GM19239 (cell line): ENCODE results near the gene THBS4.
A peak's percentile ranks its signal among the peaks of the same experiment; 100 is the strongest.
"Not testable (repeated sequence)": the region's sequence is repeated elsewhere in the genome, so short reads cannot be mapped to it uniquely, and the experiment has no call there.

Source experiments
- DNase-seq: peaks from one replicate; pipeline ENCODE4 v3.0.0; 2011; ENCODE audit warnings: low spot score; ENCODE audit not compliant: insufficient read length
- FAIRE-seq: peaks from 2 replicates; lab custom pipeline; 2011; peaks lifted over from hg19 to GRCh38; lab: Jason Lieb, UNC

Gene THBS4

GRCh38 chr5:80072103-80073073 is 37.2 kb downstream of the THBS4 start:
- DNase-seq (no peak), FAIRE-seq (no peak)

- no peak for FAIRE-seq
Observed at GRCh38 chr5:80076131-80077050, 41.2 kb downstream of the THBS4 start.

GRCh38 chr5:80077051-80077714 is 42.0 kb downstream of the THBS4 start:
- FAIRE-seq: no peak
- no peak for DNase-seq

More at GRCh38 chr5:80076131-80077050, 41.2 kb downstream of the THBS4 start:
- no peak for DNase-seq

DNA sequence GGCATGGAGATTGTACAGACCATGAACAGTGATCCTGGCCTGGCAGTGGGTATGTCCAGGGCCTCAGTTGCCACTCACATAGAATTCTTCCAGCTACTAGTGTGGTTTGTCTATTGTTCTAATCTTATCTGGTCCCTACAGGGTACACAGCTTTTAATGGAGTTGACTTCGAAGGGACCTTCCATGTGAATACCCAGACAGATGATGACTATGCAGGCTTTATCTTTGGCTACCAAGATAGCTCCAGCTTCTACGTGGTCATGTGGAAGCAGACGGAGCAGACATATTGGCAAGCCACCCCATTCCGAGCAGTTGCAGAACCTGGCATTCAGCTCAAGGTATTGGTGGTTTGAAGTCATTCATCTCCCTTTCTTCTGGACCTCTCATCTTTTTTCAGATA is 43.8 kb downstream of the THBS4 start:
- FAIRE-seq (no peak), DNase-seq (no peak)

- DNase-seq (no peak), FAIRE-seq (no peak)
Observed at GRCh38 chr5:80082281-80082680, 47.1 kb downstream of the THBS4 start.

GRCh38 chr5:80082731-80083100 is 47.6 kb downstream of the THBS4 start:
- DNase-seq: no peak
- no peak for FAIRE-seq

- DNase-seq (peak; percentile 44), FAIRE-seq (peak; percentile 82)
Observed at GRCh38 chr5:80083101-80083890, 48.1 kb downstream of the THBS4 start.

DNA sequence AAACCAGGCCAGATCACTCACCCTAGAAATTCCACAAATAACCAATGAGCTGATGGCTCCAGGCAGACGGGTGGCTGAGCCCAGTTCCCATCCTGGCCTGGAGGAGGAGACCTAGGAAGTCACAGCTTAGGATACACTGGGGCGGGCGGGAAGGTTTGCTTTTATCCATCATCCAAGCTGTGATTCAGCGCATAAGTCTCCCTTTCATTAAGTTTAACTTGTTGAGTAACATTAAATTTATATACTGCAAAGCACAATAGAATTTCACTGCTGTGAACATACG is 55.7 kb downstream of the THBS4 start:
- FAIRE-seq (no peak), DNase-seq (no peak)

GRCh38 chr5:80091792-80092192 is 56.6 kb downstream of the THBS4 start:
- peak; percentile 80 for FAIRE-seq
- DNase-seq: not testable (repeated sequence)

GRCh38 chr5:80092486-80093107 is 57.4 kb downstream of the THBS4 start:
- FAIRE-seq: no peak
- DNase-seq: no peak

GRCh38 chr5:80093796-80094195 is 58.6 kb downstream of the THBS4 start:
- FAIRE-seq: no peak
- DNase-seq: no peak

DNA sequence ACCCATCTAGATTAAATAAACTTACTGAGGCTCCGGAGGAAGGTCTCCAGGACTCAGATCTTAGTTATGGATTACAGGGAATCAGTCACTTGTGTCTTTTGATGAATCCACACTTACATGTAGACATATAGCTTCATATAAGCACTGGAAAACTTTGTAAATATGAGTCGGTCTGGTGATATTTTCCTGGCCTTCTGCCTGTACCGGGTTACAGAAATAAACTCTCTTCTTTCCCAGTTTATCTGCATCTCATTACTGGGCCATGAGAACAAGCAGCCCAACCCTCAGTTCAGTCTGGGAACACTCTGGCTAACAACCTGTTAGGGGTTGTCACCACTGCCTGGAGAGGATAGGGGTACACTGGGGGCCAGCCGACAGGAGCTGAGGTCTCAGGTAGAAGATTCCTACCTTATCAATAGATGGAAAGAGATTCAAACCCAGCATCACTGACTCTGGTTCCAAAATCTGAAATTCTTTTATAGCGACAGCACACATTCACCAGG is 59.1 kb downstream of the THBS4 start:
- DNase-seq (no peak), FAIRE-seq (no peak)

GRCh38 chr5:80097451-80097850 is 62.3 kb downstream of the THBS4 start:
- DNase-seq: no peak
- FAIRE-seq: no peak

DNA sequence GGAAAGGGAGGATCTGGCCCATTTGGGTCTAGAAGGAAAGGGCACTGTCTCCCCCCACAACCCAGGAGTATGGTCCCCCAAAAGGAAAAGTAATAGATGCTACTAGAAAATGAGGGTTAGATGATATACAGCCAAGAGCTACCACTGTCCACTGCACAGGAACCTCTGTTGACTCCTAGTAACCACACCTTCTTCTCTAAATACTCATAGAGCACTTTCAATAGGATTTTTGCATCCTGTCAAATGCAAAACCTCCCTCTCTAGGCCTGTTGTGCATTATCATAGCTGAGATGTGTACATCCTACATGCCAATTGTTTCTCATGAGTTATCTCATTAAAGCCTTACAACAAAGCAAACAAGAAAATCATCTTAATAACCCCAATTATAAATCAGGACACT is 66.8 kb downstream of the THBS4 start:
- FAIRE-seq (no peak), DNase-seq (no peak)

GRCh38 chr5:80103371-80103770 is 68.2 kb downstream of the THBS4 start:
- no peak for DNase-seq
- FAIRE-seq: no peak

GRCh38 chr5:80105698-80106439 is 70.7 kb downstream of the THBS4 start:
- FAIRE-seq (no peak), DNase-seq (no peak)

- FAIRE-seq (no peak), DNase-seq (no peak)
Observed at GRCh38 chr5:80106916-80107315, 71.8 kb downstream of the THBS4 start.

DNA sequence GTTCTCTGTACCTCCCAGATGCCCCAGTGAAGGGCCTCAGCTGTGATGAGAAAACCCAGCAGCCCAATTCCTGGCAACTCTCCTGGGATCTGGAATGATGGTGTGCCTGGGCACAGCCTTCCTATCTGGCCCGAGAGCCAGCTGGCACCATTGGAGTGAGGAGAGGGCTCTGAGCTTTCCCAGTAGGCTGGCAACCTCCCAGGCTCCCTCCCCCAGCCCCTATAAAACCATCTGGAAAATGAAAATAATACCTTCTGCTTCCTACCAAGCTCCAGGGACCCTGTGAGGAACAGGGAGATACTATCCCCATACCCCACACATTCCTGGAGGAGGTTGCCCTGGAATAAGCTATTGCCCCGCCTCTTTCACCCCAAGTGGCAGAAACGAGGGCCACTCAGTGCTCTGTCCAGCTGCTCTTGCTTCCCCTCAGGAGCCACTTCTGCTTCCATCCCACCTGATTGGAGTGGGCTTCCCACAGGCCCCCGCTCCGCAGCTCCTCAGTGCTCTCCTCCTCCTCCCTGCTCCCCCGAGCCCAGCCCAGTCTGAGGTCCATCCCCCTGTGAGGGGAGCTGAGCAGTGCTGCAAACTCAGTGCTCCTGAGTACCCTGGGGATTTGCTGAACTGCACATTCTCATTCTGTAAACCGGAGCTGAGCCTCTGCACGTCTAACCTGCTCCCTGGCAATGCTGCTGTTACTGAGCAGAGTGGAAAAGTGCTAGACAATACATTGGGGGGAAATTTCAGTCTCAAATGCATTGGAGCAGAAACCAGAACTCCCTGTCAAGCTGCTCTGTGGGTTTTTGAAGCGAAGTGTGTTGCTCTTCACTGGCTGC is 74.7 kb downstream of the THBS4 start:
- DNase-seq (no peak), FAIRE-seq (peak; percentile 57)
